ENCODE results near the gene TXNDC2. TPM values are rescaled to one million over a fixed set of nuclear protein-coding genes. Genes with fewer than 3 reads are reported as not detected.
A peak's percentile ranks its signal among the peaks of the same experiment; 100 is the strongest.

Gene TXNDC2
- total and polyA plus RNA-seq, 9 of the 15 experiments (the other 6 are each of a cell fraction or from before 2014, with no cell fraction given), result 1.2 to 4.9 (median 2.3) TPM

DNA sequence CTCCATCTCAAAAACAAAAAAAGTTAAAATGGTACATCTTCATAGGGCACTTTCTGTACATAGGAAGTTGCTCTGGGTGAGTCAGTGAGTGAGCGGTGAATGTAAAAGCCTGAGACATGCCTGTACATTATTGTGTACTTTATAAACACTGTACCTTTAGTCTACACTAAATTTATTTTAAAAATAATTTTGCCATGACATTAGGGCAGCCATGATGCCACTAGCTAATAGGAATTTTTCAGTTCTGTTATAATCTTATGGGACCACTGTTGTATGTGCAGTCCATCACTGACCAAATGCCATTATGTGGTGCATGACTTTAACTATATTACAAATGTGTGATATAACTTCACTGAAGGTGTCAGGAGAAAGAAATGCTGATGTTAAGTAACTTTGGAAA lies 11.0 kb upstream of the TXNDC2 start (continued):
- no peak for TF ChIP-seq SMARCB1 (IDR thresholded peaks at IDR 0.05; ENCODE audit: insufficient read length, low read depth)
- TF ChIP-seq PTTG1 (tag; IDR thresholded peaks at IDR 0.05; ENCODE audit: low read depth), result peak; percentile 83
- TF ChIP-seq ZC3H11A (IDR thresholded peaks at IDR 0.05; ENCODE audit: low read depth, low read length), result no peak
- no peak for TF ChIP-seq POLR2A (conservative IDR thresholded peaks at IDR 0.05)
- TF ChIP-seq ZNF584 (CRISPR knock-in tag; IDR thresholded peaks at IDR 0.05; ENCODE audit: low read depth), result no peak
- TF ChIP-seq, protein P1, sequence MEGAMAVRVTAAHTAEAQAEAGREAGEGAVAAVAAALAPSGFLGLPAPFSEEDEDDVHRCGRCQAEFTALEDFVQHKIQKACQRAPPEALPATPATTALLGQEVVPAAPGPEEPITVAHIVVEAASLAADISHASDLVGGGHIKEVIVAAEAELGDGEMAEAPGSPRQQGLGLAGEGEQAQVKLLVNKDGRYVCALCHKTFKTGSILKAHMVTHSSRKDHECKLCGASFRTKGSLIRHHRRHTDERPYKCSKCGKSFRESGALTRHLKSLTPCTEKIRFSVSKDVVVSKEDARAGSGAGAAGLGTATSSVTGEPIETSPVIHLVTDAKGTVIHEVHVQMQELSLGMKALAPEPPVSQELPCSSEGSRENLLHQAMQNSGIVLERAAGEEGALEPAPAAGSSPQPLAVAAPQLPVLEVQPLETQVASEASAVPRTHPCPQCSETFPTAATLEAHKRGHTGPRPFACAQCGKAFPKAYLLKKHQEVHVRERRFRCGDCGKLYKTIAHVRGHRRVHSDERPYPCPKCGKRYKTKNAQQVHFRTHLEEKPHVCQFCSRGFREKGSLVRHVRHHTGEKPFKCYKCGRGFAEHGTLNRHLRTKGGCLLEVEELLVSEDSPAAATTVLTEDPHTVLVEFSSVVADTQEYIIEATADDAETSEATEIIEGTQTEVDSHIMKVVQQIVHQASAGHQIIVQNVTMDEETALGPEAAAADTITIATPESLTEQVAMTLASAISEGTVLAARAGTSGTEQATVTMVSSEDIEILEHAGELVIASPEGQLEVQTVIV (CRISPR knock-in tag; IDR thresholded peaks at IDR 0.05; ENCODE audit: borderline replicate concordance), result no peak
- TF ChIP-seq KLF6 (CRISPR knock-in tag; IDR thresholded peaks at IDR 0.05; ENCODE audit: borderline replicate concordance), result peak; percentile 71; the same call in 1 of the 2 replicates
- TF ChIP-seq, protein P2, sequence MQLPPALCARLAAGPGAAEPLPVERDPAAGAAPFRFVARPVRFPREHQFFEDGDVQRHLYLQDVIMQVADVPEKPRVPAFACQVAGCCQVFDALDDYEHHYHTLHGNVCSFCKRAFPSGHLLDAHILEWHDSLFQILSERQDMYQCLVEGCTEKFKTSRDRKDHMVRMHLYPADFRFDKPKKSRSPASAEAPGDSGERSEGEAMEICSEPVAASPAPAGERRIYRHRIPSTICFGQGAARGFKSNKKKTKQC (CRISPR knock-in tag; IDR thresholded peaks at IDR 0.05), result no peak
- TF ChIP-seq ZNF311 (CRISPR knock-in tag; IDR thresholded peaks at IDR 0.05), result peak; percentile 98
- TF ChIP-seq, protein P3, sequence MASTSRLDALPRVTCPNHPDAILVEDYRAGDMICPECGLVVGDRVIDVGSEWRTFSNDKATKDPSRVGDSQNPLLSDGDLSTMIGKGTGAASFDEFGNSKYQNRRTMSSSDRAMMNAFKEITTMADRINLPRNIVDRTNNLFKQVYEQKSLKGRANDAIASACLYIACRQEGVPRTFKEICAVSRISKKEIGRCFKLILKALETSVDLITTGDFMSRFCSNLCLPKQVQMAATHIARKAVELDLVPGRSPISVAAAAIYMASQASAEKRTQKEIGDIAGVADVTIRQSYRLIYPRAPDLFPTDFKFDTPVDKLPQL (IDR thresholded peaks at IDR 0.05; ENCODE audit: extremely low read depth, insufficient read length), result no peak
- TF ChIP-seq, protein P4, sequence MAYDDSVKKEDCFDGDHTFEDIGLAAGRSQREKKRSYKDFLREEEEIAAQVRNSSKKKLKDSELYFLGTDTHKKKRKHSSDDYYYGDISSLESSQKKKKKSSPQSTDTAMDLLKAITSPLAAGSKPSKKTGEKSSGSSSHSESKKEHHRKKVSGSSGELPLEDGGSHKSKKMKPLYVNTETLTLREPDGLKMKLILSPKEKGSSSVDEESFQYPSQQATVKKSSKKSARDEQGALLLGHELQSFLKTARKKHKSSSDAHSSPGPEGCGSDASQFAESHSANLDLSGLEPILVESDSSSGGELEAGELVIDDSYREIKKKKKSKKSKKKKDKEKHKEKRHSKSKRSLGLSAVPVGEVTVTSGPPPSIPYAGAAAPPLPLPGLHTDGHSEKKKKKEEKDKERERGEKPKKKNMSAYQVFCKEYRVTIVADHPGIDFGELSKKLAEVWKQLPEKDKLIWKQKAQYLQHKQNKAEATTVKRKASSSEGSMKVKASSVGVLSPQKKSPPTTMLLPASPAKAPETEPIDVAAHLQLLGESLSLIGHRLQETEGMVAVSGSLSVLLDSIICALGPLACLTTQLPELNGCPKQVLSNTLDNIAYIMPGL (CRISPR knock-in tag; IDR thresholded peaks at IDR 0.05), result no peak
- TF ChIP-seq, protein P5, sequence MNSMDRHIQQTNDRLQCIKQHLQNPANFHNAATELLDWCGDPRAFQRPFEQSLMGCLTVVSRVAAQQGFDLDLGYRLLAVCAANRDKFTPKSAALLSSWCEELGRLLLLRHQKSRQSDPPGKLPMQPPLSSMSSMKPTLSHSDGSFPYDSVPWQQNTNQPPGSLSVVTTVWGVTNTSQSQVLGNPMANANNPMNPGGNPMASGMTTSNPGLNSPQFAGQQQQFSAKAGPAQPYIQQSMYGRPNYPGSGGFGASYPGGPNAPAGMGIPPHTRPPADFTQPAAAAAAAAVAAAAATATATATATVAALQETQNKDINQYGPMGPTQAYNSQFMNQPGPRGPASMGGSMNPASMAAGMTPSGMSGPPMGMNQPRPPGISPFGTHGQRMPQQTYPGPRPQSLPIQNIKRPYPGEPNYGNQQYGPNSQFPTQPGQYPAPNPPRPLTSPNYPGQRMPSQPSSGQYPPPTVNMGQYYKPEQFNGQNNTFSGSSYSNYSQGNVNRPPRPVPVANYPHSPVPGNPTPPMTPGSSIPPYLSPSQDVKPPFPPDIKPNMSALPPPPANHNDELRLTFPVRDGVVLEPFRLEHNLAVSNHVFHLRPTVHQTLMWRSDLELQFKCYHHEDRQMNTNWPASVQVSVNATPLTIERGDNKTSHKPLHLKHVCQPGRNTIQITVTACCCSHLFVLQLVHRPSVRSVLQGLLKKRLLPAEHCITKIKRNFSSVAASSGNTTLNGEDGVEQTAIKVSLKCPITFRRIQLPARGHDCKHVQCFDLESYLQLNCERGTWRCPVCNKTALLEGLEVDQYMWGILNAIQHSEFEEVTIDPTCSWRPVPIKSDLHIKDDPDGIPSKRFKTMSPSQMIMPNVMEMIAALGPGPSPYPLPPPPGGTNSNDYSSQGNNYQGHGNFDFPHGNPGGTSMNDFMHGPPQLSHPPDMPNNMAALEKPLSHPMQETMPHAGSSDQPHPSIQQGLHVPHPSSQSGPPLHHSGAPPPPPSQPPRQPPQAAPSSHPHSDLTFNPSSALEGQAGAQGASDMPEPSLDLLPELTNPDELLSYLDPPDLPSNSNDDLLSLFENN (IDR thresholded peaks at IDR 0.05; ENCODE audit: low read depth in 2 of 2, low read length in 2 of 2), result no peak
- TF ChIP-seq, protein P6, sequence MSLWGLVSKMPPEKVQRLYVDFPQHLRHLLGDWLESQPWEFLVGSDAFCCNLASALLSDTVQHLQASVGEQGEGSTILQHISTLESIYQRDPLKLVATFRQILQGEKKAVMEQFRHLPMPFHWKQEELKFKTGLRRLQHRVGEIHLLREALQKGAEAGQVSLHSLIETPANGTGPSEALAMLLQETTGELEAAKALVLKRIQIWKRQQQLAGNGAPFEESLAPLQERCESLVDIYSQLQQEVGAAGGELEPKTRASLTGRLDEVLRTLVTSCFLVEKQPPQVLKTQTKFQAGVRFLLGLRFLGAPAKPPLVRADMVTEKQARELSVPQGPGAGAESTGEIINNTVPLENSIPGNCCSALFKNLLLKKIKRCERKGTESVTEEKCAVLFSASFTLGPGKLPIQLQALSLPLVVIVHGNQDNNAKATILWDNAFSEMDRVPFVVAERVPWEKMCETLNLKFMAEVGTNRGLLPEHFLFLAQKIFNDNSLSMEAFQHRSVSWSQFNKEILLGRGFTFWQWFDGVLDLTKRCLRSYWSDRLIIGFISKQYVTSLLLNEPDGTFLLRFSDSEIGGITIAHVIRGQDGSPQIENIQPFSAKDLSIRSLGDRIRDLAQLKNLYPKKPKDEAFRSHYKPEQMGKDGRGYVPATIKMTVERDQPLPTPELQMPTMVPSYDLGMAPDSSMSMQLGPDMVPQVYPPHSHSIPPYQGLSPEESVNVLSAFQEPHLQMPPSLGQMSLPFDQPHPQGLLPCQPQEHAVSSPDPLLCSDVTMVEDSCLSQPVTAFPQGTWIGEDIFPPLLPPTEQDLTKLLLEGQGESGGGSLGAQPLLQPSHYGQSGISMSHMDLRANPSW (CRISPR knock-in tag; IDR thresholded peaks at IDR 0.05), result no peak
- no peak for TF ChIP-seq SIN3A (IDR thresholded peaks at IDR 0.05; ENCODE audit: borderline replicate concordance in 2 of 2, control insufficient read depth in 1 of 2, low read depth in 2 of 2, low read length in 2 of 2)
- TF ChIP-seq ZZZ3 (IDR thresholded peaks at IDR 0.05), result no peak
- TF ChIP-seq SMAD4 (CRISPR knock-in tag; conservative IDR thresholded peaks at IDR 0.05), result peak; percentile 74

All from K562 (cell line).